WTC11 (cell line): ENCODE measurements around the gene CARD11. TPM values are rescaled to one million over a fixed set of nuclear protein-coding genes. Genes with fewer than 3 reads are reported as not detected.

ENCODE experiments used
- ATAC-seq: fragments of 200-7000 bp; cut with Tn5 transposase; 2 replicates; pipeline ENCODE4 v1.10.0; 2021; ENCODE audit warnings: mild to moderate bottlenecking, moderate library complexity
- CTCF ChIA-PET: fragments of 300-600 bp; sonication (Branson Sonifier 250); formaldehyde crosslinking; loops from one replicate; lab custom pipeline; 2021; ENCODE audit warnings: antibody characterized with exemption; lab: Charles Lee
- POLR2A ChIA-PET: fragments of 350-600 bp; sonication (Branson Sonifier 250); formaldehyde crosslinking; loops from one replicate; lab custom pipeline; 2021; ENCODE audit warnings: antibody characterized with exemption; lab: Charles Lee
- DNase-seq: peaks from one replicate; pipeline ENCODE4 v3.0.0; 2021; ENCODE audit warnings: low spot score
- H3K27ac Mint-ChIP-seq: 2 replicates; pipeline ENCODE4 v1.8.0; 2021; ENCODE audit warnings: mixed read lengths
- H3K27me3 Mint-ChIP-seq: 2 replicates; pipeline ENCODE4 v1.8.0; 2021; ENCODE audit warnings: low read depth, mild to moderate bottlenecking, moderate library complexity, mixed read lengths
- H3K36me3 Mint-ChIP-seq: 2 replicates; pipeline ENCODE4 v1.8.0; 2021; ENCODE audit warnings: mixed read lengths
- H3K4me1 Mint-ChIP-seq: 2 replicates; pipeline ENCODE4 v1.8.0; 2022; ENCODE audit warnings: mixed read lengths
- H3K4me3 Mint-ChIP-seq: 2 replicates; pipeline ENCODE4 v1.8.0; 2021; ENCODE audit warnings: mild to moderate bottlenecking, moderate library complexity, mixed read lengths
- H3K9me3 Mint-ChIP-seq: 2 replicates; pipeline ENCODE4 v1.8.0; 2021; ENCODE audit warnings: mixed read lengths
- ARID4B ChIP-seq: sonication (generic); formaldehyde crosslinking; IDR thresholded peaks from 2 replicates; pipeline ENCODE4 v1.8.0; 2023; ENCODE audit warnings: missing genetic modification reagents, mild to moderate bottlenecking, borderline replicate concordance
- CBFB ChIP-seq: sonication (generic); formaldehyde crosslinking; IDR thresholded peaks from 2 replicates; pipeline ENCODE4 v1.8.1; 2022; ENCODE audit warnings: mild to moderate bottlenecking, low read depth, missing genetic modification reagents
- ELF4 ChIP-seq: sonication (generic); formaldehyde crosslinking; IDR thresholded peaks from 2 replicates; pipeline ENCODE4 v1.8.1; 2022; ENCODE audit warnings: low read depth, mild to moderate bottlenecking, moderate library complexity, missing genetic modification reagents
- EMX1 ChIP-seq: fragments of 250-450 bp; sonication (Bioruptor Pico); IDR thresholded peaks from 2 replicates; pipeline ENCODE4 v1.8.0; 2021; ENCODE audit warnings: mild to moderate bottlenecking
- ERG ChIP-seq: fragments of 250-450 bp; sonication (Bioruptor Pico); IDR thresholded peaks from 2 replicates; pipeline ENCODE4 v1.8.0; 2021; ENCODE audit warnings: mild to moderate bottlenecking
- MXD4 ChIP-seq: fragments of 250-450 bp; sonication (Bioruptor Pico); IDR thresholded peaks from 2 replicates; pipeline ENCODE4 v1.8.0; 2021; ENCODE audit warnings: mild to moderate bottlenecking, moderate library complexity, borderline replicate concordance
- MYBL2 ChIP-seq: sonication (generic); formaldehyde crosslinking; IDR thresholded peaks from 2 replicates; pipeline ENCODE4 v1.8.1; 2023; ENCODE audit warnings: mild to moderate bottlenecking, moderate library complexity, missing genetic modification reagents
- NFYB ChIP-seq: sonication (generic); formaldehyde crosslinking; conservative IDR thresholded peaks from 2 replicates; pipeline ENCODE4 v1.8.0; 2022; ENCODE audit warnings: low read depth, missing genetic modification reagents
- PRDM15 ChIP-seq: sonication (generic); formaldehyde crosslinking; IDR thresholded peaks from 2 replicates; pipeline ENCODE4 v1.8.0; 2022; ENCODE audit warnings: missing genetic modification reagents
- RELA ChIP-seq: sonication (generic); formaldehyde crosslinking; IDR thresholded peaks from 2 replicates; pipeline ENCODE4 v1.8.1; 2022; ENCODE audit warnings: missing genetic modification reagents, mild to moderate bottlenecking, borderline replicate concordance
- STAT6 ChIP-seq: sonication (generic); formaldehyde crosslinking; conservative IDR thresholded peaks from 2 replicates; pipeline ENCODE4 v1.8.1; 2023; ENCODE audit warnings: mild to moderate bottlenecking, low read depth, missing genetic modification reagents, moderate library complexity
- TCF7 ChIP-seq: sonication (generic); formaldehyde crosslinking; IDR thresholded peaks from 2 replicates; pipeline ENCODE4 v1.8.0; 2022; ENCODE audit warnings: mild to moderate bottlenecking, low read depth, missing genetic modification reagents, moderate library complexity
- ZMAT4 ChIP-seq: fragments of 250-450 bp; sonication (Bioruptor Pico); IDR thresholded peaks from 2 replicates; pipeline ENCODE4 v1.9.0; 2021; ENCODE audit warnings: mild to moderate bottlenecking
- ZNF396 ChIP-seq: fragments of 250-450 bp; sonication (Bioruptor Pico); IDR thresholded peaks from 2 replicates; pipeline ENCODE4 v1.8.0; 2021; ENCODE audit warnings: mild to moderate bottlenecking, moderate library complexity, borderline replicate concordance
- ZNF425 ChIP-seq: fragments of 250-450 bp; sonication (Bioruptor Pico); conservative IDR thresholded peaks from 2 replicates; pipeline ENCODE4 v1.9.0; 2021; ENCODE audit warnings: mild to moderate bottlenecking
- ZSCAN18 ChIP-seq: fragments of 250-450 bp; sonication (Bioruptor Pico); IDR thresholded peaks from 2 replicates; pipeline ENCODE4 v2.1.2; 2022; ENCODE audit warnings: mild to moderate bottlenecking, moderate library complexity
- total RNA-seq: library from RNA; stranded (reverse); gene quantifications from 3 replicates; pipeline ENCODE4 v1.2.3, GENCODE V29; 2021

The CARD11 gene
- total RNA-seq, 1 experiment from 2014 or later, result 40.8 TPM

GRCh38 chr7:2962865-2963264 lies 80.8 kb downstream of the CARD11 start:
- H3K9me3 Mint-ChIP-seq, result peaks cover 24% of the 10 kb centered on the region
- DNase-seq, result no peak
- TF ChIP-seq RELA (CRISPR knock-in tag) (no peak), MYBL2 (CRISPR knock-in tag) (no peak), ERG (CRISPR knock-in tag) (no peak), MXD4 (no peak), ZNF396 (CRISPR knock-in tag) (no peak), ZSCAN18 (no peak), PRDM15 (no peak)

GRCh38 chr7:2959828-2960599 lies 83.7 kb downstream of the CARD11 start:
- Mint-ChIP-seq H3K27ac (no peak overlapping the region; the same call in 1 of the 2 replicates), H3K27me3 (no peaks in the 10 kb centered on the region), H3K9me3 (0 out of 2 replicates have a peak, but pooled peaks cover 6% of the 10 kb centered on the region), H3K4me1 (no peaks in the 10 kb centered on the region), H3K36me3 (peaks cover 4% of the 10 kb centered on the region; the same call in 1 of the 2 replicates), H3K4me3 (no peak overlapping the region)
- POLR2A ChIA-PET, result no interaction called here
- no peak for ATAC-seq
- no peak for DNase-seq
- CTCF ChIA-PET, result no interaction called here
- TF ChIP-seq CBFB (CRISPR knock-in tag), result no peak
- no peak for TF ChIP-seq STAT6 (CRISPR knock-in tag)
- no peak for TF ChIP-seq ARID4B (CRISPR knock-in tag)
- no peak for TF ChIP-seq NFYB (CRISPR knock-in tag)
- no peak for TF ChIP-seq TCF7 (CRISPR knock-in tag)
- no peak for TF ChIP-seq ELF4 (CRISPR knock-in tag)
- TF ChIP-seq ZMAT4, result no peak
- no peak for TF ChIP-seq ZNF425
- no peak for TF ChIP-seq EMX1 (CRISPR knock-in tag)

More at GRCh38 chr7:2962865-2963264, 80.8 kb downstream of the CARD11 start:
- no peak for ATAC-seq
- Mint-ChIP-seq H3K4me3 (no peak overlapping the region), H3K27ac (no peak overlapping the region; the same call in 1 of the 2 replicates), H3K4me1 (no peaks in the 10 kb centered on the region), H3K27me3 (no peaks in the 10 kb centered on the region), H3K36me3 (peaks cover 19% of the 10 kb centered on the region)
- POLR2A ChIA-PET, result no interaction called here
- CTCF ChIA-PET, result interaction anchor here (0.5 to 0.6 kb wide), 2 partner anchors 25 to 280 kb away, joined by 3 read pairs; no protein-coding TSS in a partner anchor
